Inferior parietal cortex (tissue), 1 donor: ENCODE results near the gene CD300E.
"Not testable (repeated sequence)": the region's sequence is repeated elsewhere in the genome, so short reads cannot be mapped to it uniquely, and the experiment has no call there.

Source experiments
- DNase-seq: peaks from one replicate; pipeline ENCODE4 v3.0.0-alpha.2; 2016; ENCODE audit errors: extremely low spot score

CD300E gene, protein sequence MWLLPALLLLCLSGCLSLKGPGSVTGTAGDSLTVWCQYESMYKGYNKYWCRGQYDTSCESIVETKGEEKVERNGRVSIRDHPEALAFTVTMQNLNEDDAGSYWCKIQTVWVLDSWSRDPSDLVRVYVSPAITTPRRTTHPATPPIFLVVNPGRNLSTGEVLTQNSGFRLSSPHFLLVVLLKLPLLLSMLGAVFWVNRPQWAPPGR

DNA sequence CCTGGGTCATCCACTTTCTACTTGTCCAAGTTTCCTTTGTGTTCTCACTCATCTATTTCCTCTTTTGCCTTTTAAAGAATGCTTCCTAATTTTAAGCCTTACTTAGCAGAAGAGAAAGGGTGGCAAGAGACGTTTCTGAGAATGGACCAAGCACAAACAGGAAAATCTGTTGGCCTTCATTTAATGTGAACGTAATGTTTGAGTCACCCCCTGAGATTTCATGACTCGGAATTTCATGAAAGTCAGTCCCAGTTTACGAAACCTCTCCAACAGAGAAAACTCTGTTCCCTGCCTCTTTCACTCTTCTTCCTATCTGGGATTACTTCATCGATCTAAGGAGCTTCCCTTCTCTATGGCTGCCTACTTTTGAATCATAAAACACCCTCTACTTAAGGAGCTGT lies at the start of gene CD300E:
TSS of gene CD300E (minus strand) at position 46 of the 401 bp plus-strand sequence. CDS start 117 bp downstream, outside the sequence.
- DNase-seq, result no peak

DNA sequence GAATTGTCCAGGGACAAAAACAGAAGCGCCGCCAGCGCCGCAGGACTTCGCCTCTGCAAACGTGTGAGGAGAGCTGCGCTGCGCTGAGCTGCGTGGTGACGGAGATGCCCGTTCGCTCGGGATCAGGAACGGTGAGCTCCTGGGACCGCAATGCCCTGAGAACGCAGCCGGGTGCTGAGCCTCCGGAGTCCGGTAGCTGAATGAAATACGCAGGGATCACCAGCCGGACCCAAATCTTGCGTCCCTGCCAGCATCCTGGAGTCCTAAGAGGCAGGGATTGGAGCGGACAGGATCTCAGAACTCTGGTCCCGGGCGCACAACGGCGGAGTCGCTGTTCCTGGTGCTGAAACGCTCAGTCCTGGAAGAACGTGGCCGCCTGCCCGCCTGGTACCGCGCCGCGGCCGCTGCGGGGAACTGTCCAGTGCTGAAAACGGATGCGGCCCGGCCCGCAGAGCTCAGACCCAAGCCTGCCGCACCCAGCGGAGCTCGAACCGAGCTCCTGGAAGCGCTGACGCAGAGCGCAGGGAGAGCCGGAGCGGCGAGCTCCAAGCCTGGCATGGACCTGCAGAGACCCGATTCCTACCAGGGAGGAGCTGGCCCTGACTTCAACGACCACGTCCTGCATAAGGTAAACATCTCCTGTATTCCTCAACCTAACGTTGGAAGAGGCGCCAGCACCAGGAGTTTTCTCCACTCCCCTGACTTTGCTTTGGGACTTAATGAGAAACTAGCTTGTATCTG lies 47.7 kb upstream of the CD300E start:
- DNase-seq, result peak; percentile 42

DNA sequence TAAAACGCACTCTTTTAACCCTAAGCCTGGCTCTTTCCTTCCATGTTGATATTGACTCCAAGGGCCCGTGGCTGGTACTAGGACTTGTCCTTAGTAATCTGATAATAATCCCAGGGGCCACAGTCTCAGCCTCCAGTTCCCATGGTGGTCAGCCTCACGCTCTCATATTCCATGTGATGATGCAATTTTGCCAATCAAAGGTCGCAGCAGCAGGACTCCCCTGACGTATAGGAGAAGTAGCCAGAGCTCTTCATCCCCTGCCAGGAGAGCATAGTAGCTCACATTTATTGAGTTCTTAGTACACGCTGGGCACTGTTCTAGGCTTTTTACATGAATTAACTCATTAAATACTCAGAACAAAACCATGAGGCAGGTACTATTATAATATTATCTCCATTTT lies 46.8 kb upstream of the CD300E start:
- no peak for DNase-seq

DNA sequence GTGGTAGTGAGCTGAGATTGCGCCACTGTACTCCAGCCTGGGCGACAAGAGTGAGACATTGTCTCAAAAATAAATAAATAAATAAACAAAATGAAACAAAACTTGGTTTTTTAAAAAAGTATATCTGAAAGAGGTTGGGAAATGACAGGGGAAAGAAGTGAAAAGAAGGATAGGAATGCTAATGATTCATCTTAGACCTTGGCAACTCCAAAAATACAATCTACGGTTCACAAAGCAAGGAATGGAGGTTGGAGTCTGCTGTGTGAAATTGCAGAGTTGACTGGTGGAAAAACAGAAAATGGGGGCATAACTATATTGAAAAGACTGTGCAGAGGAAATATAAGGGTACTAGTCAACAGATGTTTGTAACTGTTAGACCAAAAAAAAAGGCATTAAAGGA lies 40.0 kb upstream of the CD300E start:
- no peak for DNase-seq

DNA sequence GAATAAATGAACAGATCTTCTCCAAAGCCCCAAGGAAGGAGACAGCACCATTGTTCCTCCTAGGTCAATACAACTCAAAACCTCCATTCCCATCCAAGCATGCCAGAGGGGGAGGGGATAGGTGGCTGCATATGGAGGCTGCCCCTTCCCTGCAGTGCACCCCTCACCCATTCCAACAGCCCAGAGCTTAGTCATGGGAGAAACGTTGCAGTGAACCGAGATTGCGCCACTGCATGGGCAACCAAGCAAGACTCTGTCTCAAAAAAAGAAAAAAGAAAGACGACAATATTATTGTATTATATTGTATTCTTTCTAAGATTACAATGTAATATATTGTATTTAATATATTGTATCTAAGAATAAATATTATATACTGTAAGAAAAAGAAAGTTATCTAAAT lies 36.4 kb upstream of the CD300E start:
- no peak for DNase-seq

DNA sequence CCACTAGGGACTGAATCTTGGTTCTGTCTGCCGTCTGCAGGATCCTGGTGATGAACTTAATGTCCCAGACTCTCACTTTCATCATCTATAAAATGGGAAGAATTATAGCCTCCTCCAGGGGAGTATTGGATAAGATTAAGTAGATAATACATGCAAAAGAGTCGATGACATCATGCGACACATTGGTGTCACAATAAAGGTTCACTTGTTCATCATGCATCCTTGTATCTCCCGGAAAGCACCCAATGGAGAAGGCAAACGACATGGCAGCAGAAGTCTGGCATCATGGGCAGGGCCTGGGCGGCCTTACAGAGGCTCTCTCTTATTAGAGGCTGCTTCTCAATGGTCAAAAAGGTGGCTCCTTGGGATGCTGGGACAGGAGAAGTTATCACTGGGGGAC lies 35.1 kb upstream of the CD300E start:
- DNase-seq, result no peak

DNA sequence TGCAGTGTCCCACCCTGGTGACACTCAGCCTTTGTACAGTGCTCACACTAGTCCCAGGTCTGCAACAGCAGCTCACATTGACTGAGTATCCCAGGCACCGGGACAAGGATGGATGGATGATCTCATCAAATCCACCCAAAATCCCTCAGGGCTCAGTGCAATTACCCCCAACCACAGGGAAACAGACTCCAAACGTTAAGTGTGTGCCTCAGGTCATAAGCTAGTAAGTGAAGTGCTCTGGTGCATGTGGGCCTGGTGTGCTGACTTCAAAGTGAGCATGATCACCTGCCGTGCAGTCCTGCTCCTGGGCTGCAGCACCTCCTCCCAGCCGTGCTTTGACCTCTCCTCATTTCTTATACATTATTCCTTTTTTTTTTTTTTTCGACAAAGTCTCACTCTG lies 31.2 kb upstream of the CD300E start:
- DNase-seq, result no peak

DNA sequence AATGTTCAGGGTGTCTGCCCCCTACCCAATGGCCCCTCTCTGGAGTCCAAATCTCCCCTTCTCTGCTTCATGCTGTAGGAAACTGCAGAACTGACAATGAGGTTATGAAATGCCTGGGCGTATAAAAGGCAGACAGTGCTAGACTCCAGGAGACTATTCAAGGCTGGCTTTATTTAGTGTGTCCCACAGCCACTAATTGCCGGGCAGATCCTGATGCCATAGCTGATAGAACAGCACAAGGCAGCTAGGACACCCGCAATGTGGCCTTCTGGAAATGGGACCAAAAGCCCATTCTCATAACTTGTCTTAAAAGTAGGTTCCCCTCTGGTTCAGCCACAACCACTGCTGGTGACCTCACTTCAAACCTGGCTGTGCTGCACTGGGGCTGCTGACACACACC lies 28.5 kb upstream of the CD300E start:
- no peak for DNase-seq

DNA sequence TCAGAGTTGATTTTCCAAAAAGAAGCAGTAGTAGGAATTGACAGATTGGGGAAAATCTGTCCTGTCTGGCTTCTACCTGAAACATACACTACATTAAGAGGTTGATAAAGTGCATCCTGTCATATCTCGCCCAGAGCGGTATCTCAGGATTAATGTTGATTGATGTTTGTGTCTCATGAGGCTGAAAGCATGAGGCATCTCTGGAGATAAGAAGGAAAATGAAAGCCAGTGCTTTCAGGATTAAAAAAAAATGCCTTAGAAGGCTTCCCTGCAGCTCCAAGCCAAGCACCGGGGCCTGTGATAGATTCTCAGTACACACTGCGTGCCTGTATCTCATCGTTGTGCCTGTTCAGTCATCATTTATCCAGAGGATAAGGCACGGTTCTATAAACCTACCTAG lies 26.4 kb upstream of the CD300E start:
- no peak for DNase-seq

DNA sequence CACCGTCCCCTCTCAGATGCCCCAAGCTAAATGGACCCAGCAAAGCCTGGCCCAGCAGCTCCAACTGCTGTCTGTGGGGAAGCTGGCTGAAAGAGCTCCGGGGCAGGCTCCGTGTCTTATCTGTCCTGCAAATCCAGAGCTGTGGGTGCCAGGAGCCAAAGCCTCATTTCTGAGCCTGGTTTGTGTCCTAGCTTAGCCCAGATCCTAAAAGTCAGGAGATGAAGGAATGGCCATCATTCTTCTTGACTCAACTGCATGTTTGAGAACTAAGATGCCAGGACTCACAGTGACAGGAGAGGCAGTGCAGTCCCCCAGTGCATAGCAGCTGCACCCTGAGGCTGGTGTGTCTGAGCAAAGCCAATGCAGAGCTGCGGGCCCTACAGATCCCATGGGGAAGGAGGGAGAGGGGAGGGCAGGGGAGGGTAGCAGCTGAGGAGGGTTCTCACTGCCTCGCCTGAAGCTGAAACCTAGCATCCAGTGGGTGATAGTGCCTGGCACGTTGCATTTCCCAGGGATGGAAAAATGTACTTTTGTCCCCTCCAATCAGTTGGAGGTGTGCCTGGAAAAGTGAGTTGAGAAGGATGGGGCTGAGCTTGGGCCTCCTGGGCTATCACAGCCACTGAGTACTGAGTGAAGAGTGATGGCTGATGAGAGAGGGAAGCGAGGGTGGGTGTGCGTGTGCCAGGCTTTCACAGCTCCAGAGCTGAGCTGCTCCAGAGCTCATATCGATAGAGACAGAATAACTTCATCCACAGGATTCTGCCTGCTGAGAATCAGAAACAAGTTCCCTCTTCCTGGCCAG lies 24.5 kb upstream of the CD300E start:
- DNase-seq, result no peak

DNA sequence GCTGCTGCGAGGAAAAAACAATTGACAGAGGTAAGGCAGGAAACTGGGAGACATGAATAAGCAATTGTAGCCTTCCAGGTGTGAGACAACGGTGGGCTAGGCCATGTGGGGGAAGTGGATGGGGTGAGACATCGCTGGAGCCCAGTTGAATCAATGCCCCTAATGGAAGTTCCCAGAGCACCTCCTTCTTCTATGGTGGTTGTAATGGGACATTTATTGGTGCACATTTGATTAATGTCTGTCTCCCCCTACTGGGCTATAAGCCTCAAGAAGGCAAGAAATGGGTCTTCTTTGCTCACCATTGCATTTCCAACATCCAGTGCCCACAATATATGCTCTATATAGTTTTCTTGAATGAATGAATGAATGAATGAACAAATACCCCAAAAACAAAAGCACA lies 22.7 kb upstream of the CD300E start:
- no peak for DNase-seq

DNA sequence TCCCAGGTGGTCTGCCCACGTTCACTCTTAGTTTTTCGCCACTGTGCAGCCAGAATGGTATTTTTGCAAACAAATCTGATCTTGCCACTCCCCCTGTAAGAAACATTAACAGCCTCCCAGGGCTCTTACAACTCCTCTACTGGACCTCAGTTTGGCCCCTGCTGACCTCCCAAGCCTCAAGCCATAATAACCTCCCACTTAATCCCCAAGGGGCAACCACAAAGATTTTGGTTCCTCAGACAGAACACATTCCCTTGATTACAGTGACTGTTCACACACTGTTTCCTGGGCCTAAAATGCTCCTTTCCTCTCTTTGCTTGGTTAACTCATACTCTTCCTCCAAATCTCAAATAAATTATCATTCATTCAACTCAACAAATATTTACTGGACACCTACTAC lies 21.5 kb upstream of the CD300E start:
- no peak for DNase-seq

DNA sequence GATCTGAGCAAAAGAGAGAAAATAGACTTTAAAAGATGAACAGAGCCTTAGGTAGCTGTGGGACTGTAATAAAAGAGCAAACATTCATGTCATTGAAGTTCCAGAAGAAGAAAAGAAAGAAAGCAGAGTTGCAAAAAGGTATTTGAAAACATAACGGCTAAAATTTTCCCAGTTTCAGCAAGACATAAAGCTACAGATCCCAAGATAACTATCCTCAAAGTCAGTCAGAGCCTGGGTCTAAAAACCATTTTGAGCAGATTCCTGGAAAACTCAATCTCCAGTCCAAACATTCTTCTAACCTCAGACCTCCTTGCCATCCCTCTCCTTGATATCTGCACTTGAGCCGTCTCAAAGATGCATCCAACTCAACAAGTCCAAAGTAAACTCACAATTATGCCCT lies 20.9 kb upstream of the CD300E start:
- DNase-seq, result no peak

DNA sequence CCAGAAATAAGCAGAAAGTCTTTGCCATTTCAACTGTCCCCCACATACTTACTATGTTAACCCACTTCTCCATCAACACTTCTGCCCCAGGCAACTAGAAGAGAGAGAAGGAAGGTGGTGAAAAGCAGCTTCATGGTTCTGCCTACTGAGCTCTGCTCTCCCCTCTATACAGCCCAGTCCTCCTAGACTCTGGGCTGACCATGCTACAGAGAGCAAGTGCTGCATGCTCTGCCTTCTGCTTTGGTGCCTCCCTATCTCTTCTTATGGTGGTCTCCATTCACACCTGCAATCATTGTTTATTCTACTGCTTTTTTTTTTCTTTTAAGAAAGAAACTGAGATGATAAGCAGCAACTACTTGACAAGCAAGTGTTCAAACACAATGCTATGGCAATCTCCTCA lies 20.3 kb upstream of the CD300E start:
- DNase-seq, result no peak

DNA sequence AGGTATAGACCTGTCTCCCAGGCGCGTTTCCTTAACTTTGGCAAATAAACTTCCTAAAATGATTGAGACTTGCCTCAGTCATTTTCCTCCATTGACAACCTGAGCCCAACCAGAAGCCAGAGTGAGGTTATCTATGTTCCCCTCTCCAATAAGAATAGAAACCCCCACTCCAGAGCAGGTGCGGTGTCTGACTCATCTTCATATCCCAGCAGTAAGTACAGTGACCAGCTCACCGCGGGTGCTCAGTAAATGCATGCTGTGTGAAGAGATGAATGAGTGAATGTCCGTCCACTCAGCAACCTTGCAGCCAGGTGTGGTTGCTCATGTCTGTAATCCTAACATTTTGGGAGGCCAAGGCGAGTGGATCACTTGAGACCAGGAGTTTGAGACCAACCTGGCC lies 19.5 kb upstream of the CD300E start:
- no peak for DNase-seq

DNA sequence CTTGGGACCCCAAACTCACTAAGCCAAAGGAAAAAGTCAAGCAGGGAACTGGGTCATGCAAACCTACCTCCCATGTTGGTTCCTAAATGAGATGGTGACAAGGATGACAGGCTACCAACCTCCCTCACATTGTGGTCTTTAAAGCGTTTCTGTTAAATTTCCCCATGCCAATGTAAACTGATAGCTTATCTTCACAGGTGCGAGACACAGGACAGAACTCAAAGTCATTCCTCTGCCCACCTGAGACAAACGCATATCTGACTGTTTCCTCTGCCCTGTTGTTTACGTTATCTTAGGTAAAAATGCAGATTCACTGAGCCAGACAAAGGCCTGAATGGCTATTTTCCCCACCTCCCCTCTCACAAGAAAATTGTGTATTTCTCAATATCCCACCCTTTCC lies 19.0 kb upstream of the CD300E start:
- no peak for DNase-seq

DNA sequence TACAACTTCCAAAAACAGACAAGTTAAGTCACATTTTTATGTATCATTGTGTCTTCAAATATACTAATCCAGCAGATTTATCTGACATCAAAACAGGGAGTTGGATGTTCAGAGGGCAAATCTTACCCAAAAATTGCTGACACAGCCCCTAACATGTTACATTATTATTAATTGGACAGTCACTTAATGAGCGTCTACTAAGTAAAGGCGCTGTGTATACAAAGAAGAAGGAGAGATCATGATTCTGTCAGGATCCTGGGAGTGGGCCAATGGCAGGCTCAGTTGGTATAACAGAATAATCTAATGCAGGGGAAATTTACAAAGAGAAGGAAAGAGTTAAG lies 18.4 kb upstream of the CD300E start:
- DNase-seq, result no peak

DNA sequence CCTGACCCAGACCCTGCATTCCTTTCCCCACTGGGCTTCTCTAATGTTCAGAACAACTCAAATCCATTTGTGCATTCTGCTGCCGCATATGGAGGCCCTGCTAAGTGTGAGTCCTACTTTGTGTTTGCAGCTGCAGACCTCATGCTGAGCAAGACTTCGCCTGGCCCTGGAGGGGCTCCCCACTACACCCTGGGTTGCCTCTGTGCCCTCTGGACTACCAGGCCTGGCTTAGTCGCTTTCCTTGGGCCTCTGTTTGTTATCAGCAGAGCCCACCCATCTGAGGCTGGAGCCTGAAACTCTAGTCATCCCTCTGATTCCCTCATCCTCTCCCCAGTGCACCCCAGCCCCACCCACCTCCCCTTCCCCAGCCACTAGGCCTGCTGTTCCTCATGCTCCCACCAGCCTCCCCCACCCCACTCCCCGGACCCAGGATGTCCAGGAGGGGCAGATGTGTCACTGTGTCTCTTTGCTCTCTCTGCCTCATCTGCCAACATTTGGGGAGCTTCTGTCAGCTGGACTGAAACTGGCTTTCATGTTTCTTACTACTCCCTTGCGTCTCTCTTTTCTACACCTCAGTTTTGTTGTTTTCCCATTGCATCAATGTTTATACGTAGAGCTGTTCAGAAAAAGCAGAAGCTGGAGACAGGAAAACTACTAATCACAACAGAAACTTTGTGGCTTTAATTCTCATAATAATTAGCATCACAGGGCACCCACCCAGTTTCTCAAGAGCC lies 17.9 kb upstream of the CD300E start:
- no peak for DNase-seq

DNA sequence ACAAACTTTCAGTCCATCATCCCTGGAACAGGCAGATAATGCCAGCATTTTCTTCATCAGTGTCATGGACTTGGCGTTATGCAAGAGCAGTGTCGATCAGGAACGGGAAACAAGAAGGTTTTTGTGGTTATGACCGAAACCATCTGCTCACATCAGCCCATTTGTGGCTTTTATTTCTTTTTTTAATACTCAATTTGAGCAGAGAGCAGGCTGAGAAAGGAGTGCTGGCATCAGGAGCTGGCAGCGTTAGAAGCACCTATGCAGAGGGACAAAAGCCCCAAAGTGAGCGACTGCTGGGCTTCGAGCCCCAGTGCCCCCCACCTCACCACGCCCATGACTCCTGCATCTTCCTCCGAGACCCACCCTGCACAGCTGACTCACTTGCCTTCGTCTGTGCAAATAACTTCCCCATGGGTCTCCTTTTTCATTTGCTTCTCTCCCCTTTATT lies 16.2 kb upstream of the CD300E start:
- no peak for DNase-seq

DNA sequence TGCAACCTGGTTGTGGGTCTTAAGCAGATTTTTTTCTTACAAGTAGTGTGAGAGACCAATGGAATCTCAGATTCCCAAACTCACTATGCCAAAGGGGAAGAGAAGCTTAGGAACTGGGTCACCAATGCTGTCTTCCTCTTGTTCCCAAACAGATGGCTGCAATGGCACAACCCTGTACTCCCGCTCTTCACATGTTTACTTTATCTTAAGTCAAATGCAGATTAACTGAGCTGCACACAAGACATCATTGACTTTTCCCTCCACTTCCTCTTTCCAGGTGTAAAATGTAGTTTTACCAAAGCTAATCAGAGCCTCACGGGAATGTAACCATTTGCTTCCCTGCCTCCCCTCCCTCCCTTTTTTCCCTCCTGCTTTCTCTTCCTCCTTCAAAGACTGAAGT lies 14.4 kb upstream of the CD300E start:
- DNase-seq, result no peak

DNA sequence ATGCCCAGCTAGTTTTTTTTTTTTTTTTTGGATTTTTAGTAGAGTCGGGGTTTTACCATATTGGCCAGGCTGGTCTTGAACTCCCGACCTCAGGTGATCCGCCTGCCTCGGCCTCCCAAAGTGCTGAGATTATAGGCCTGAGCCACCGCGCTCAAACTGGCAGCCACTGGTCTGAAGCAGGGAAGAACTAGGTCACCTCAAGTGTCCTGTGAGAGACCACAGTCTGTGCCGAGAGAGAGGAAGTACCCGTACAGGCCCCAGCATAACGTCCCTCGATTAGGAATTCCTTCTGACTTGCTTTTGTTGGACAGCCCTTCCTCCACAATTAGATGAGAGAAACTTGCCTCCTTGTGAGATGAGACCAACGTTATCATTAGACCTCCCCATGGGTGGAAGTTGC lies 13.7 kb upstream of the CD300E start:
- DNase-seq, result no peak

DNA sequence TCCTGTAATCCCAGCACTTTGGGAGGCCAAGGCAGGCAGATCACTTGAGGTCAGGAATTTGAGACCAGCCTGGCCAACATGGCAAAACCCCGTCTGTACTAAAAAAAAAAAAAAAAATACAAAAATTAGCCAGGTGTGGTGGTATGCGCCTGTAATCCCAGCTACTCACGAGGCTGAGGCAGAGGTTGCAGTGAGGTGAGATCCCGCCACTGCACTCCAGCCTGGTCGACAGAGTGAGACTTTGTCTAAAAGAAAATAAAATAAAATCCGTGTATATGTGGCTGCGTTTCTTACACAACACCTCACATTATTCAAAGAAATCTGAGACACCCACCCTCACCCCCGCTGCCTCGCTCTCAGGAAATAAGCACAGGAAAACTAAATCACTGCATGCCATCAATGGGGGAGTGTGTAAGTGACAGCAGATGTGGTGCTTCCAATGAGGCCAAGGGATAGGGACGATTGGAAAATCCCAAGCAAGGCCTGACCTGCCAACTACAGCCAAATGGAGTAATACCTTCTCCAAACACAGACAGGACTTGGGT lies 13.1 kb upstream of the CD300E start:
- not testable (repeated sequence) for DNase-seq
